Uterus (tissue), 2 donors: Measurements from ENCODE around the gene CD27.
"Not testable (repeated sequence)": the region's sequence is repeated elsewhere in the genome, so short reads cannot be mapped to it uniquely, and the experiment has no call there.

Experiments
- POLR2A ChIP-seq, 2 donors: fragments of 450-650 bp; IDR thresholded peaks; one replicate each; pipeline ENCODE4 v1.6.1; 2016; ENCODE audit warnings: antibody characterized with exemption in 2 of 2, mild to moderate bottlenecking in 1 of 2, moderate library complexity in 1 of 2
- TF ChIP-seq, protein P1 (sequence below), 4 experiments: fragments of 200-600 bp in 2 of 4; fragments of 450-650 bp in 2 of 4; sonication (generic) in 2 of 4; IDR thresholded peaks; one replicate each; pipeline ENCODE4 v1.5.1; 2016 to 2019; ENCODE audit warnings: antibody characterized with exemption in 4 of 4, mild to moderate bottlenecking in 2 of 4, moderate library complexity in 1 of 4

DNA sequence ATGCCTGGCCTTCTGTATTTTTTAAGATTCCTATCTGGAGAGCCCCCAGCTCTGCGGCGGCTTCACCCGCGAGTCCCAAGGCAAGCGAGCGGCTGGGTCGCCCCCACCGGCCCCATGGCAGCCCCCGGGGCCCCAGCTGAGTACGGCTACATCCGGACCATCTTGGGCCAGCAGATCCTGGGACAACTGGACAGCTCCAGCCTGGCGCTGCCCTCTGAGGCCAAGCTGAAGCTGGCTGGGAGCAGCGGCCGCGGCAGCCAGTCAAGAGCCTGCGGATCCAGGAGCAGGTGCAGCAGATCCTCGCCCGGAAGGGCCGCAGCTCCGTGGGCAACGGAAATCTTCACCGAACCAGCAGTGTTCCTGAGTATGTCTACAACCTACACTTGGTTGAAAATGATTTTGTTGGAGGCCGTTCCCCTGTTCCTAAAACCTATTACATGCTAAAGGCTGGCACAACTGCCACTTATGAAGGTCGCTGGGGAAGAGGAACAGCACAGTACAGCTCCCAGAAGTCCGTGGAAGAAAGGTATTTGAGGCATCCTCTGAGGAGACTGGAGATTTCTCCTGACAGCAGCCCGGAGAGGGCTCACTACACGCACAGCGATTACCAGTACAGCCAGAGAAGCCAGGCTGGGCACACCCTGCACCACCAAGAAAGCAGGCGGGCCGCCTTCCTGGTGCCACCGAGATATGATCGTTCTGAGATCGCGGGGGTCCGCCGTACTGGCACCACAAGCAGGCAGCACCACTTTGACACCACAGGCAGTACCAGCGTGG lies 33.0 kb downstream of the CD27 start:
- TF ChIP-seq, protein P1, sequence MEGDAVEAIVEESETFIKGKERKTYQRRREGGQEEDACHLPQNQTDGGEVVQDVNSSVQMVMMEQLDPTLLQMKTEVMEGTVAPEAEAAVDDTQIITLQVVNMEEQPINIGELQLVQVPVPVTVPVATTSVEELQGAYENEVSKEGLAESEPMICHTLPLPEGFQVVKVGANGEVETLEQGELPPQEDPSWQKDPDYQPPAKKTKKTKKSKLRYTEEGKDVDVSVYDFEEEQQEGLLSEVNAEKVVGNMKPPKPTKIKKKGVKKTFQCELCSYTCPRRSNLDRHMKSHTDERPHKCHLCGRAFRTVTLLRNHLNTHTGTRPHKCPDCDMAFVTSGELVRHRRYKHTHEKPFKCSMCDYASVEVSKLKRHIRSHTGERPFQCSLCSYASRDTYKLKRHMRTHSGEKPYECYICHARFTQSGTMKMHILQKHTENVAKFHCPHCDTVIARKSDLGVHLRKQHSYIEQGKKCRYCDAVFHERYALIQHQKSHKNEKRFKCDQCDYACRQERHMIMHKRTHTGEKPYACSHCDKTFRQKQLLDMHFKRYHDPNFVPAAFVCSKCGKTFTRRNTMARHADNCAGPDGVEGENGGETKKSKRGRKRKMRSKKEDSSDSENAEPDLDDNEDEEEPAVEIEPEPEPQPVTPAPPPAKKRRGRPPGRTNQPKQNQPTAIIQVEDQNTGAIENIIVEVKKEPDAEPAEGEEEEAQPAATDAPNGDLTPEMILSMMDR (IDR thresholded peaks at IDR 0.05): not testable (repeated sequence)
- TF ChIP-seq POLR2A (IDR thresholded peaks at IDR 0.05): not testable (repeated sequence)
